KOPT-K1 (cell line): ENCODE results near the gene ULK2.

Experiments used
- H3K27ac ChIP-seq: fragments of 200-600 bp; sonication (generic); 2 replicates; pipeline ENCODE4 v1.5.1; 2016; ENCODE audit warnings: antibody characterized with exemption, mild to moderate bottlenecking, low read depth, low read length; ENCODE audit not compliant: poor library complexity, severe bottlenecking
- H3K36me3 ChIP-seq: fragments of 200-600 bp; sonication (generic); 2 replicates; pipeline ENCODE4 v1.5.1; 2017; ENCODE audit warnings: antibody characterized with exemption, mild to moderate bottlenecking, low read length, moderate library complexity; ENCODE audit not compliant: insufficient read depth
- H3K9me3 ChIP-seq: fragments of 200-600 bp; sonication (generic); 2 replicates; pipeline ENCODE4 v1.5.1; 2017; ENCODE audit warnings: antibody characterized with exemption, low read length, mild to moderate bottlenecking; ENCODE audit not compliant: insufficient read depth, poor library complexity, severe bottlenecking

Gene ULK2

GRCh38 chr17:19750020-19750572, 117.6 kb downstream of the ULK2 start:
- Histone ChIP-seq H3K27ac (no peak overlapping the region), H3K9me3 (no peaks in the 10 kb centered on the region), H3K36me3 (no peaks in the 10 kb centered on the region)

- H3K27ac ChIP-seq, result no peak overlapping the region
- no peaks in the 10 kb centered on the region for H3K9me3 ChIP-seq
- H3K36me3 ChIP-seq, result no peaks in the 10 kb centered on the region
Observed at GRCh38 chr17:19748807-19749193, 118.9 kb downstream of the ULK2 start.

GRCh38 chr17:19747829-19748806, 119.6 kb downstream of the ULK2 start, which contains the start of gene ALDH3A1:
TSS of gene ALDH3A1 (minus strand) at chr17:19748298. CDS start at chr17:19745129, 3,169 bp downstream.
- no peaks in the 10 kb centered on the region for H3K9me3 ChIP-seq
- H3K27ac ChIP-seq, result no peak within 1 kb of the TSS
- H3K36me3 ChIP-seq, result no peaks in the 10 kb centered on the region

DNA sequence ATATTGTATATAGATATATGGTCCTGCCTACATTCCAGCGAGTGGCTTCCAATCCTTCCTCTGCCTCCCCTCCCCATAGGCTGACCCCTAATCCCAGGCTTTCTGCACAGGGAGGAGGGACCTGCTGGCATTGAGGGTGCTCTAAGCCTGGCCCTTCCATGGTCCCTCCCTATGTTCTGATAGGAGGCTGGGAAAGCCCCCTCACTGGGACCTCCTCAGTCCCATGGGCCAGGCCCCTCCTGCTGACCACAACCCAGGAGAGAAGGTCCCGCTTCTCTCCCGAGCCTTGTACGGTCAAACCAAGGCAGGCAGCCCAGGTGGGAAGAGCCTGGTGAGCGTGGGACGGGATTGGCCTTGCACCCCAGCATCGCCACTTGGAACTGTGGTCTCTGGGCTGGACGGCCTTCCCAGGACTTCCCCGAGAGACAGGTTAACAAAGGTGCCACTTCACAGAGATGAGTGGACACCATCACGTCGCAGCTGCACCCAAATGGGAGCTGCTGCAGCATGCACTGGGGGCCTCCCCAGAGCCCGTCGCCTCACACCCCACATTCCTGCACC, 120.5 kb downstream of the ULK2 start:
- H3K9me3 ChIP-seq, result no peaks in the 10 kb centered on the region
- no peaks in the 10 kb centered on the region for H3K36me3 ChIP-seq
- H3K27ac ChIP-seq, result no peak overlapping the region

DNA sequence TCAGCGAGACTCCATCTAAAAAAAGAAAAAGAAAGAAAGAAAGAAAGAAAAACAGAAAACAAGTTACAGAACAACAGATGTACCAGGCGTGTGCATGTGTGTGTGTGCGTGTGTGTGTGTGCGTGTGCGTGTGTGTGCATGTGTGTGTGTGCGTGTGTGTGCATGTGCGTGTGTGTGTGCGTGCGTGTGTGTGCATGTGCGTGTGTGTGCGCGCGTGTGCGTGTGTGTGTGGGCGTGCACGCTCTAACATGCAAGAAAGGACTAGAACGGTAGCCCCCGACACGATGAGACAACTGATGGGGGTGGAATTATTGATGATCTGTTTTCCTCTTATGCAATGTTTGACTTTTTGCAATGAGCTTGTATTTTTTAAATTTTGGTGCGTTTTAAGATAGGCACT, 121.2 kb downstream of the ULK2 start:
- no peaks in the 10 kb centered on the region for H3K36me3 ChIP-seq
- H3K27ac ChIP-seq, result no peak overlapping the region
- H3K9me3 ChIP-seq, result no peaks in the 10 kb centered on the region

DNA sequence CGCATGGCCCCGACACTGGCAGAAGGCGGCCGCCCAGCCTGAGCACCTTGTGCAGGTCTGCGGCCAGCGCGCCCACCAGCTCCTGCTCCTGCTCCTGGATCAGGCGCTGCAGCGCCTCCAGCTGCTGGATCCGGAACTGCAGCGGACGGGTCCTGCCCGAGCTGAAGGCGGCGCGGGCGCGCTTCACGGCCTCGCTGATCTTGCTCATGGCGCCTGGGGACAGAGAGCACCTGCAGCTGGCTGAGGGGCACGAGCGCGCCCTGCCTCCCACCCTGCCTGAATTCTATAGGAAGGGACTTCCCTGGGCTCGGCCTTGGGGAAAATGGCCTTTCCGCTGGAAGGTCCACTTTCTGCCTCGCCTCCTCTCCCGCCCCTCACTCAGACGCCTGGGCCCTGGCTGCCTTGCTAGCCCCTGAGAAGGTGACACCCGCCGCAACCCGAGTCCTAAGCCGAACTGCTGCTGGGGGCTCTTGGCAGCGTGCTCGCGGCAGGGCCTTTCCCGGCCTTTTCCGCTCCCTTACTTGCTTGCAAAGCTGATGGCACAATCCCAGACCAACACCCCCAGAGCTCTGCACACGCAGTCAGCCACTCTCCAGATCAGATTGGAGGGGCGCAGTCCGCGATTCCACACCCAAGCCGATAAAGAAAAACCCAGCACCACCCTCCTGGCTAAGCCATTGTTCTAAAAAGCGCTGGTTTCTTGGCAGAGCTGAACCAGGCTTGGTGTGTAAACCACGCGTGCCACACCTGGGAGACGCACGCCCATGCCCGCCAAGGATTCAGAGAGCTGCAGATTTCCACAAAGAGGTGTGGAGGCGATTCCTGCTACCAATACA, 122.6 kb downstream of the ULK2 start:
- H3K9me3 ChIP-seq, result no peaks in the 10 kb centered on the region
- H3K36me3 ChIP-seq, result no peaks in the 10 kb centered on the region
- H3K27ac ChIP-seq, result no peak overlapping the region

- H3K9me3 ChIP-seq, result no peaks in the 10 kb centered on the region
- H3K36me3 ChIP-seq, result no peaks in the 10 kb centered on the region
- no peak overlapping the region for H3K27ac ChIP-seq
Observed at GRCh38 chr17:19744492-19744891, 123.2 kb downstream of the ULK2 start.

GRCh38 chr17:19743101-19744100, 124.3 kb downstream of the ULK2 start:
- no peak overlapping the region for H3K27ac ChIP-seq
- H3K36me3 ChIP-seq, result no peaks in the 10 kb centered on the region
- H3K9me3 ChIP-seq, result no peaks in the 10 kb centered on the region

DNA sequence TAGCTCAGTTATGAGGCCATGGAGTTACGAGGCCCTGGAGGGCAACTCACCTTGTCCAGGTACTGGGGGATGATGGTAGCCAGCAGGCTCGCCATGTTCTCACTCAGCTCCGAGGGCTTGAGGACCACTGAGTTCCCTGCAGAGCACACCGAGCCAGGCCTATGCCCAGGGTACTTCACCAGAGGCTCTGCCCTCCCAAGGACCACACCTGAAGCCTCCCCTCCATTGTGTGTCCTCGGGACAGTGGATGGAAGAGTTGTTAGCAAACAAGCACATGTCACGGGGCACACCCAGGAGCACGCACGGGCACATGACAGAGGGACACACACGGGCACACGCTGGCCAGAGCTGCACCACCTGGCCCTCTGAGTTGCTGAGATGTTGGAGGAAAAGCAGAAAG, 125.2 kb downstream of the ULK2 start:
- no peaks in the 10 kb centered on the region for H3K36me3 ChIP-seq
- no peak overlapping the region for H3K27ac ChIP-seq
- no peaks in the 10 kb centered on the region for H3K9me3 ChIP-seq

DNA sequence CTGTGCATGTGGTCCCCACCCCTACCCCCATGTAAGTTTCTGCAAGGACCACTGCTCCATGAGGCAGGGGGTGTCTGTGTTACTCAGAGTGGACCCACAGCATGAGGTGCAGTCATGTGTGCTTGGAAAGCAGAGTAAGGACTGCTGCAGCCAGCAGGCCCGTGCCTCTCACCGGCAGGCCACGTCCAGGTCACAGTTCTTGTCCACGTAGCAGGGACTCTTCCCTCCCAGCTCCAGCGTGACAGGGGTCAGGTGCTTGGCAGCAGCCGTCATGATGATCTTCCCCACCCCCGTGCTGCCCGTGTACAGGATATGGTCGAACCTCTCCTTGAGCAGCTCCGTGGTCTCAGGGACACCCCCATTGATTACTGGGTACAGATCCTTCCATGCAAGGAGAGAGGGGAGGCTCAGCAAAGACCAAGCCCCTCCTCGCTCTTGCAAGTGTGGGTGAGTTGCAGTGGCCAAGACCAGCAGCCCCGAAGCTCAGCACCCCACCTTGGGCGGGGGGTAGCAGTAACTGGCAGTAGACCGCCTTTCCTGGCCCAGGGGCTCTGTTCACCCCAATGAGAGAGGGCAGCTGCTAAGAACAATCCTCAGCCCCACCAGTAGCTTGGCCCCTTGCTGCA, 125.8 kb downstream of the ULK2 start:
- no peak overlapping the region for H3K27ac ChIP-seq
- no peaks in the 10 kb centered on the region for H3K36me3 ChIP-seq
- no peaks in the 10 kb centered on the region for H3K9me3 ChIP-seq

GRCh38 chr17:19740933-19741332, 126.8 kb downstream of the ULK2 start:
- H3K36me3 ChIP-seq, result no peaks in the 10 kb centered on the region
- no peaks in the 10 kb centered on the region for H3K9me3 ChIP-seq
- H3K27ac ChIP-seq, result no peak overlapping the region

- Histone ChIP-seq H3K27ac (no peak overlapping the region), H3K36me3 (no peaks in the 10 kb centered on the region), H3K9me3 (no peaks in the 10 kb centered on the region)
Observed at GRCh38 chr17:19739241-19740201, 128.2 kb downstream of the ULK2 start.

DNA sequence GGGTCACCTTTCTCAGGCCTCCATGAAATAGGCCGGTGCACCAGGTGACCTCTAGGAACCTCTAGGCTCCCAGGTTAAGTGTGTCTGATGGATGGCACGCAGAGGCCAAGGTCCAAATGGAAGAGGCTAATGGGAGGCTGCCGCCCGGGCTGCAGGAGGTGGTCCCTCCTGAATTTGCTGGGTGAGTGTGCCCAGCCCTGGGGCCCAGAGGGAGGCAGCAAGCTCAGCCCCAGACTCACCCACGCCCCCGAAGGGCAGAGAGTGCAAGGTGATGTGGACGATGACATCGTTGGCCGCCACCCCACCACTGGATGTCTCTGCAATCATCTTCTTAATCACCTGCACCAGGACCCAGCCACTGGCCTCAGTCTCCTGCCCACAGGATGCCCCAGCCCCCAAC, 129.0 kb downstream of the ULK2 start:
- H3K36me3 ChIP-seq, result no peaks in the 10 kb centered on the region
- H3K9me3 ChIP-seq, result no peaks in the 10 kb centered on the region
- no peak overlapping the region for H3K27ac ChIP-seq
